ENCODE results near the gene SMYD2.

GRCh38 chr1:214248311-214249085 lies 32.5 kb upstream of the SMYD2 start:
- TF ChIP-seq EZH2 (IDR thresholded peaks at IDR 0.05; ENCODE audit: borderline replicate concordance, control insufficient read depth, low read depth, low read length), result no peak
- no peak for TF ChIP-seq IKZF1 (conservative IDR thresholded peaks at IDR 0.05)
- TF ChIP-seq EGR1 (IDR thresholded peaks at IDR 0.05; ENCODE audit: borderline replicate concordance in 1 of 2, low read depth in 2 of 2, low read length in 2 of 2), result no peak
- no peak for TF ChIP-seq EP300 (IDR thresholded peaks at IDR 0.05; ENCODE audit: borderline replicate concordance in 1 of 2, control insufficient read depth in 1 of 2, low read depth in 2 of 2, low read length in 2 of 2)
- TF ChIP-seq REST (IDR thresholded peaks at IDR 0.05; ENCODE audit: low read depth, low read length), result no peak
- no peak for TF ChIP-seq CTCF (IDR thresholded peaks at IDR 0.05 in 2 of 3, conservative IDR thresholded peaks at IDR 0.05 in 1 of 3; ENCODE audit: control insufficient read depth in 2 of 3, extremely low read depth in 1 of 3, insufficient read depth in 1 of 3, low read depth in 3 of 3, low read length in 3 of 3)
- TF ChIP-seq ZNF207 (IDR thresholded peaks at IDR 0.05; ENCODE audit: borderline replicate concordance), result no peak
- no peak for TF ChIP-seq SMC3 (IDR thresholded peaks at IDR 0.05; ENCODE audit: borderline replicate concordance, low read length)
- TF ChIP-seq GABPA (IDR thresholded peaks at IDR 0.05; ENCODE audit: low read depth), result no peak
- TF ChIP-seq RB1 (IDR thresholded peaks at IDR 0.05; ENCODE audit: borderline replicate concordance), result no peak
- TF ChIP-seq SREBF1 (IDR thresholded peaks at IDR 0.05; ENCODE audit: low read length), result no peak
- TF ChIP-seq CHD1 (IDR thresholded peaks at IDR 0.05; ENCODE audit: low read depth, low read length), result no peak

Measured in GM12878 (cell line).